NCI-H1092 (cell line): ENCODE measurements around the gene POU3F2.

ENCODE experiments used
- DNase-seq: peaks from one replicate; lab custom pipeline; 2025; lab: John Stamatoyannopoulos, UW

POU3F2 gene

DNA sequence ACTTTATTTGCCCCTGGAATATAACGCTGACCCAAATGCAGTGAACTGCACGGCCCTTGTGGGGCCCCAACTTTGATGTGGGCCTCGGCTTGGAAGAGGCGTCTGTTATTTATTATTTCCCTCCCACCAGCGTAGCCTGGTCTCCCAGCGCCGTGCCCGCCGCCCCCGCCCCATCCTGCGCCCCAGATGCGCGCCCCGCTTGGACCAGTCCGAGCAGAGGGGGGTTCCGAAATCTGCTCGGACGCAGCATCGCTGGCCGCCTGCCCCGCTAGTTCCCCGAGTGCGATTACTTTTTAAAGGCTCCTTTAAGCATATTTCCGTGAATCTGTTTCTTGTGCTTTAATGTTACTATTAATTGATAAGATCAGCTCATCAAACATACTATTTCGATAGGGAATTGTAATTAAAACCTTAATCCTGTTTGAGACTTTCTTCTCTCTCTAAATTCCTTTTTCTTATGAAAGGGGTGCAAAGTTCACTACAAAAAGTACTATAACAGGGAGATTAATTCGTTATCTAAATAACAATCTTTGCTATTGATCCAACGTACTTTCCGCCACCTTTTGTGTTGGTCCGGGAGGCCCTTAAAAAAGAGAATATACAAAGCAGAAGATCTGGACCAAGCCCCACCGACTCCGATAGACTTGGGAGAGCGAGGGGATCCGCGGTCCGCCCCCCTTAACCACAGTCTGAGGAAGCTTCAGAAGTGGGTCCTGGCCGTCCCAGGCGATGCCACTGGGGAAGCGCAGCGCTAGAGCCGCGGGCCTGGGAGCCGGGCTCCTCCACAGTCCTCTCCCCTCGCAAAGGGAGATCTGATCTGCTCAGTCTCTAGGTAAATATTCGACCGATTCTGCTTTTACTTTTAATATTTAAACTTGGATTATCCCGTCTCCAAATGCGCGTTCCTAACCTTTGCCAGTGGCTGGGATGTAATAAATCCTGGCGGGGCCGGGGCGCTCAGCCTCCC is 10.2 kb downstream of the POU3F2 start:
- DNase-seq: no peak

GRCh38 chr6:98845211-98846020 is 11.0 kb downstream of the POU3F2 start:
- DNase-seq: peak; percentile 68

GRCh38 chr6:98846021-98846380 is 11.6 kb downstream of the POU3F2 start:
- no peak for DNase-seq

DNA sequence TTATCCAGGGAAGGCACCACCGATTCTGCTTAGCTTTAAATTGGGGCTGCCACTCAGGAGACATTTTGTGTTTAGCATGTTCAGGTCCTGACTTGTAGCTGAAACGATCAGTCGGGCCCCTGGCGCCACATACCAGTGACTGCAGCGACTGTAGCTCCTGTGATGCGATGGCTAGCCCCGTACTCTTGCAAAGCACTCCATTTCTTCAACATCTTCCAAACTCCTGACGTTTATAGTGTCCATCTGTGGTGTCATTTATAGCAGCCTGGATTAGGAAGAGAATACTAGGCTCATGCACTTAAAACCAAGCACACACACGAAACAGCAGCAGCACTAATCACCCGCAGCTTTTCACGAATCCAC is 13.0 kb downstream of the POU3F2 start:
- DNase-seq: no peak

- no peak for DNase-seq
Observed at GRCh38 chr6:98847779-98848538, 13.6 kb downstream of the POU3F2 start.

DNA sequence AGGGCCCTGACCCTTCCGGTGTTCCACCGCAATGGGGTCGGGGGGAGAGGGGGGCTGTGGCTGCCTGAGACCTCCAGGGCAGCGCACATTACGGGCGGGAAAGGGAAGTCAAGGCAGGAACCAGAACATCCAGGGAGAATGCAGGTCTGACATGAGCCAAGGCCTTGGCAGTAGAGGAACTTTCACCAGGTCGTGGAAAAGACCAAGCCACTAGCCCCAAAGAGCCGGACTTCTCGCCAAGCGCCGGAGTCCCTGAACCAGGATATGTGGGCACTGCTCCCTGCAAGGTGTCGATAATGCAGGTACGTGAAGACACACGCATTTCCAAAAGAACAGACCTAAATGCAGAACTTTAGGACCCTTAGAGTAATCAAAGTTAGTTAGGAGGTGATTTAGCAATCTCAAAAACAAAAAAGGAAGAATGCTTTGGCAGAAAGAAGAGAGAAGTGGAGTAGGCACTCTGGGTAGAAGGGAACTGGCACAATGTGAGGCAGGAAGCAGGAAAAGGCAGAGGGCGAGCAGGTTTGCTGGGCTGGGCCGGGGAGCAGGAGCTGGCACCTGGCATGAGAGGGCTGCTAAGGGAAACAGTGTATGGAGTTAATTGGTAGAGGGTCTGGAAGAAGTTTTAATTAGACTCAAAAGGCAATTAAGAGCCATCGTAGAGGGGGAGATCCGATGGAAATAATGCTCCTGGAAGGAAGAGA is 14.3 kb downstream of the POU3F2 start:
- DNase-seq: no peak

- no peak for DNase-seq
Observed at GRCh38 chr6:98864497-98864896, 30.1 kb downstream of the POU3F2 start.

DNA sequence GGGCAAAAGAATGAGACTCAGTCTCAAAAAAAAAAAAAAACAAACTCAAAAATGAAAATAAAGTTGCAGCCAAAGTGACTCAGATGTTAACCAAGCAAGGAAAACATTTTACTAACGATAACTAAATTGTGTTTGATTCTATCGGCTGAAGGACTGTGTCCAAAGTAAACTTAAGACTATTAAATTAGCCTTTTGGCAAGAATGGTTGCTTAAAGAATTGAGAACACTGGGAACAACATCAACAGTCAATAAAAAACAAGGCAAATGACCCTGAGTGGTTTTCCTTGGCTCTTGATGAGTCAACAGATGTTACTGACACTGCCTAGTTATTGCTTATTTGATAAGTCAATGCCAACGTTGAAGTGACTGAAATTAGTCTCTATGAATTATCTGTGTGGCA is 36.7 kb downstream of the POU3F2 start:
- DNase-seq: no peak

DNA sequence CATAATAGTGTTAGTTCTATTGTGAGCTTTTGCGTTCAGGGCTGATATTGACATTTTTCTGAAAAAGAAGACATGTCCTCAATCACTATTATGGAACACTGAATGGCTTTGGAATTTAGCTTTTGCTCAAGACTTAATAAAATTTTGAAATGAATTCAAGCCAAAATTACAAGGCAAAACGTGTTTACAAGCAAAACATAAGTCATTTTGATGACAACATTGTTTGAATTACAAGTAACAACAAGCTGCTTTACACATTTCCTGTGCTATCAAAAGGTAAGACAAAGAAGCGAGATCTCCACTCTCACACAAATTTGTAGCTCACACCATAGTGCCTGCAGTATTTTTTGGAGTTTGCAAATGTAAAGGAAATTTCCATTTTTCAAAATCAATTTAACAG is 37.4 kb downstream of the POU3F2 start:
- no peak for DNase-seq

GRCh38 chr6:98875375-98875774 is 41.0 kb downstream of the POU3F2 start:
- DNase-seq: no peak

- DNase-seq: no peak
Observed at GRCh38 chr6:98877250-98877649, 42.9 kb downstream of the POU3F2 start.

DNA sequence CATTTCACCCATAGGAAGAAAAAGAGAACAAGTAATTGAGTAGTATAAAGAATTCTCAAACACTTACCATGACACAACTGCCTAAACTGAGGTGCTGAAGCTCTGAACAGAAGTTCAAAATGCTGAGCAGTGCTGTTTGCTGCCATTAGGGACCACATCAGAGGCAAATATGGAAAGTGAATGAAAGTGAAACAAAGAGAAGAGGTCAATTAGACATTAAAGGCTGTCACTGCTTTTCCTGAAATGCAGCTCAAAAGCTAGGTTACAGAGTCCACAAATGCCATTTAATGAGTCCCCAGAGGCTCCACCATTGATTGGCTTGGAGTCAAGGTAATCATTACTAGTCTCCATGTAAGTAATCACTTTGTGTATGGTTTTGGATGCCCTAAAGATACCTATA is 46.1 kb downstream of the POU3F2 start:
- no peak for DNase-seq

GRCh38 chr6:98885330-98885729 is 51.0 kb downstream of the POU3F2 start:
- no peak for DNase-seq

DNA sequence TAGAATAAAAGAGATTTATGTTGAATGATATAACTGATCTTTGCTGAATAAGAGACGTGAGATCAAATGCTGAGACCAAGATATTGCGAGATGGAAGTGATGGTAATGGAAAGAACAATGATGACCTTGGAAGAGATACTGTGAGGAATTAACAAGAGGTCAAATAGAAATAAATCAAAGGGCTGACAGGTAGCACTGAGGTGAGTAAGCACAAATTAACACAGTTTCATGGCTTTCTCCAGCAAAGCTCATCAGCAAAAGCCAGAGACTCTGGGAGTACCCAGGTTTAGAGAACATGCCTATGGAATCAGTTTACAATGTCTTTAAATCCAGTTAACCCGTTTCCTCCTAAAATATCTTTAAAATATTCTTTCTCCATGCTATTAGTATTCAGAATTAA is 53.3 kb downstream of the POU3F2 start:
- DNase-seq: no peak
